ENCODE data around the gene MRPS27. TPM values are rescaled to one million over a fixed set of nuclear protein-coding genes. Genes with fewer than 3 reads are reported as not detected.
A peak's percentile ranks its signal among the peaks of the same experiment; 100 is the strongest.

The MRPS27 gene
- total RNA-seq, 1 donor from 2014 or later, result 37.0 TPM

DNA sequence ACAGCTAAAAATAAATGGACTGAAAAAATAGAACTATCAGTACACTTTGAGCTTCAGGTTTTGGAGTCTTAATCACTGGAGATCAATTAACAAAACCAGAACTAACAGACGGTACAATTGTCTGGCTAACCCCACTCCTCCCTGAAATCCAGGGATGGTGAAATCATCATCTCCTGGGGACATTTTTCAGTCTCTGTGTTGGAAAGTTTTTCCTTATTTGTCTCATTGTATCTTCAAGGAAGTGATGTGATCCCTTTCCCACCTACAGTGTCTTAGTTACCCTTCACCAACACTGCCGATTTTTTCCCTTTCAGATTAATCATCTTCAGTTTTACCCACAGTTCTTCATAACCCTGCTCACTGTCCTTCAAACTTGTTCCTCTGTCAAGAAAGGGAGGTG is 130.9 kb downstream of the MRPS27 start:
- Histone ChIP-seq H3K9me3 (ENCODE audit: insufficient read depth, low read depth, low read length) (no peaks in the 10 kb centered on the region), H4K20me1 (ENCODE audit: insufficient read depth, low read length) (peaks cover 83% of the 10 kb centered on the region), H3K27me3 (ENCODE audit: insufficient read depth, low read length) (no peaks in the 10 kb centered on the region), H3K4me3 (ENCODE audit: insufficient read depth, low read depth, low read length) (no peak overlapping the region), H2AFZ (ENCODE audit: low read depth, low read length) (no peak overlapping the region), H3K79me2 (ENCODE audit: insufficient read depth, low read length) (peaks cover 93% of the 10 kb centered on the region), H3K4me1 (ENCODE audit: insufficient read depth, low read length) (peaks cover 6% of the 10 kb centered on the region), H3K9ac (ENCODE audit: low read length) (no peak overlapping the region), H3K27ac (ENCODE audit: low read depth, low read length) (no peak overlapping the region), H3K36me3 (ENCODE audit: insufficient read depth, low read length) (peaks cover 80% of the 10 kb centered on the region), H3K4me2 (ENCODE audit: low read length) (no peak overlapping the region)
- Mint-ChIP-seq H3K27me3 (ENCODE audit: low read depth, unreplicated experiment) (no peaks in the 10 kb centered on the region), H3K4me3 (ENCODE audit: unreplicated experiment) (no peak overlapping the region), H3K9me3 (ENCODE audit: unreplicated experiment) (peaks cover 5% of the 10 kb centered on the region), H3K4me1 (ENCODE audit: low read depth, unreplicated experiment) (peaks cover 52% of the 10 kb centered on the region), H3K36me3 (ENCODE audit: low read depth, unreplicated experiment) (peaks cover 61% of the 10 kb centered on the region), H3K27ac (ENCODE audit: unreplicated experiment) (peak overlapping the region; percentile 82)
- no peak for TF ChIP-seq EZH2 (IDR thresholded peaks at IDR 0.05; ENCODE audit: insufficient read depth, low read length)
- TF ChIP-seq, protein P1, sequence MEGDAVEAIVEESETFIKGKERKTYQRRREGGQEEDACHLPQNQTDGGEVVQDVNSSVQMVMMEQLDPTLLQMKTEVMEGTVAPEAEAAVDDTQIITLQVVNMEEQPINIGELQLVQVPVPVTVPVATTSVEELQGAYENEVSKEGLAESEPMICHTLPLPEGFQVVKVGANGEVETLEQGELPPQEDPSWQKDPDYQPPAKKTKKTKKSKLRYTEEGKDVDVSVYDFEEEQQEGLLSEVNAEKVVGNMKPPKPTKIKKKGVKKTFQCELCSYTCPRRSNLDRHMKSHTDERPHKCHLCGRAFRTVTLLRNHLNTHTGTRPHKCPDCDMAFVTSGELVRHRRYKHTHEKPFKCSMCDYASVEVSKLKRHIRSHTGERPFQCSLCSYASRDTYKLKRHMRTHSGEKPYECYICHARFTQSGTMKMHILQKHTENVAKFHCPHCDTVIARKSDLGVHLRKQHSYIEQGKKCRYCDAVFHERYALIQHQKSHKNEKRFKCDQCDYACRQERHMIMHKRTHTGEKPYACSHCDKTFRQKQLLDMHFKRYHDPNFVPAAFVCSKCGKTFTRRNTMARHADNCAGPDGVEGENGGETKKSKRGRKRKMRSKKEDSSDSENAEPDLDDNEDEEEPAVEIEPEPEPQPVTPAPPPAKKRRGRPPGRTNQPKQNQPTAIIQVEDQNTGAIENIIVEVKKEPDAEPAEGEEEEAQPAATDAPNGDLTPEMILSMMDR (IDR thresholded peaks at IDR 0.05; ENCODE audit: insufficient read depth, low read depth, low read length), result no peak
- FAIRE-seq, result no peak
- DNase-seq (ENCODE audit: low read depth), result no peak

DNA sequence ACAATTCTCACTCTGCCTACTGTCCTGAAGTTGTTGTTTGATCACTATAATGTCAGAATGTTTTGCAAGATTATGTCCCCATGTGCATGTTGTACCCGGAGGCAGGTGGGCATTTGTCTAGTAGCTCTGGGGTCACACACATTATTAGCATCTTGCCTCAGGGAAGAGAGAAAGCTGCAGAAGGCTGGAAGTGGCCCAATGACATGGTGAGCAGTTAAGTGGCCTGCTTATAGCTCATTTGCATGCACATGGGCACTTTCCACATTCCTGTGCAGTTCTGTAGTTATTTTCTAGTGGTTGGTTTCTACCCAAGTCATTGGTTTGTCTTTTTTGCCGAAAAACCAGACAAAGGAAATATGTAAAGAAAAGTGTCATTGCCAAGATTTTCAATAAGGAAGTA is 131.9 kb downstream of the MRPS27 start:
- Histone ChIP-seq H3K27ac (ENCODE audit: low read depth, low read length) (no peak overlapping the region), H3K4me1 (ENCODE audit: insufficient read depth, low read length) (peaks cover 15% of the 10 kb centered on the region), H3K4me3 (ENCODE audit: insufficient read depth, low read depth, low read length) (no peak overlapping the region), H3K27me3 (ENCODE audit: insufficient read depth, low read length) (no peaks in the 10 kb centered on the region), H3K4me2 (ENCODE audit: low read length) (no peak overlapping the region), H2AFZ (ENCODE audit: low read depth, low read length) (no peak overlapping the region), H3K36me3 (ENCODE audit: insufficient read depth, low read length) (peaks cover 75% of the 10 kb centered on the region), H4K20me1 (ENCODE audit: insufficient read depth, low read length) (peaks cover 83% of the 10 kb centered on the region), H3K9me3 (ENCODE audit: insufficient read depth, low read depth, low read length) (no peaks in the 10 kb centered on the region), H3K79me2 (ENCODE audit: insufficient read depth, low read length) (peaks cover 95% of the 10 kb centered on the region), H3K9ac (ENCODE audit: low read length) (no peak overlapping the region)
- H3K27me3 Mint-ChIP-seq (ENCODE audit: low read depth, unreplicated experiment), result no peaks in the 10 kb centered on the region
- TF ChIP-seq, protein P1 (IDR thresholded peaks at IDR 0.05; ENCODE audit: insufficient read depth, low read depth, low read length), result no peak
- TF ChIP-seq EZH2 (IDR thresholded peaks at IDR 0.05; ENCODE audit: insufficient read depth, low read length), result no peak
- peaks cover 59% of the 10 kb centered on the region for H3K36me3 Mint-ChIP-seq (ENCODE audit: low read depth, unreplicated experiment)
- DNase-seq (ENCODE audit: low read depth) (no peak), FAIRE-seq (no peak)
- H3K4me3 Mint-ChIP-seq (ENCODE audit: unreplicated experiment), result no peak overlapping the region
- H3K4me1 Mint-ChIP-seq (ENCODE audit: low read depth, unreplicated experiment), result peaks cover 53% of the 10 kb centered on the region
- H3K27ac Mint-ChIP-seq (ENCODE audit: unreplicated experiment), result no peak overlapping the region
- peaks cover 5% of the 10 kb centered on the region for H3K9me3 Mint-ChIP-seq (ENCODE audit: unreplicated experiment)

DNA sequence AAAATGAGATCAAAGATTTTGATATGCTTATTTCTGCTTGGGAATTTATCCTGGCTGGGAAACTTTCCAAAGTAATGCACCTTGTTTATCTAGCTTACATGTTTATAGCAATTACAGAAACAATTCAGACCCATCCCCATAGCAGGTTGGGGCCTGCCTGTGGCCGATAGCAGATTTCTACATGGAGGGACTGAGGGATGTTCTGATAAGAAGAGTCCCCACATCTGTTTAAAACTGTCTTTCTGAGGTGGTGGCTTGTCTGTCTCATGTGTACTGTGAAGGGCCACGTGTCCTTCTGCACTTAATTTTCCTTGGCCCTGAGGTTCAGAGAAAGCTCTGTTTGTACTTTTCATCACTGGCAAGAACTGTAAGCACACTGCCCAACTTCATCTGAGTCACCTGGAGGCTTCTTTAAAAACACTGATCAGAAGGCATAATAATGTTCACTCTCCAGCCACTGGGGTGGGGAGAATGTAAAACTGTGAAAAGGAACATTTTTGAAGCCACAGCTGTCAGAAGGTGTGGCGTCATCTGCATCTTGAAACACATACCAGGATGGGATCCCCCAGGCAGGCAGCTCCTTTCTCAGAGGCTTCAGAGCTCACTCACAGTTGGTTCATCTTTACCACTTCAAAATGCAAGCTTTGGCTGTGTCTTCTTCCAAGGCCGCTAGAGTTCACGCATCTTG is 132.5 kb downstream of the MRPS27 start:
- Histone ChIP-seq H3K4me2 (ENCODE audit: low read length) (no peak overlapping the region), H2AFZ (ENCODE audit: low read depth, low read length) (no peak overlapping the region), H3K27me3 (ENCODE audit: insufficient read depth, low read length) (no peaks in the 10 kb centered on the region), H3K4me3 (ENCODE audit: insufficient read depth, low read depth, low read length) (no peak overlapping the region), H3K9me3 (ENCODE audit: insufficient read depth, low read depth, low read length) (no peaks in the 10 kb centered on the region), H4K20me1 (ENCODE audit: insufficient read depth, low read length) (peaks cover 85% of the 10 kb centered on the region), H3K36me3 (ENCODE audit: insufficient read depth, low read length) (peaks cover 69% of the 10 kb centered on the region), H3K79me2 (ENCODE audit: insufficient read depth, low read length) (peaks cover 96% of the 10 kb centered on the region), H3K9ac (ENCODE audit: low read length) (peak overlapping the region; percentile 3), H3K4me1 (ENCODE audit: insufficient read depth, low read length) (peaks cover 22% of the 10 kb centered on the region), H3K27ac (ENCODE audit: low read depth, low read length) (no peak overlapping the region)
- DNase-seq (ENCODE audit: low read depth), result no peak
- peaks cover 5% of the 10 kb centered on the region for H3K9me3 Mint-ChIP-seq (ENCODE audit: unreplicated experiment)
- no peaks in the 10 kb centered on the region for H3K27me3 Mint-ChIP-seq (ENCODE audit: low read depth, unreplicated experiment)
- no peak overlapping the region for H3K27ac Mint-ChIP-seq (ENCODE audit: unreplicated experiment)
- peaks cover 58% of the 10 kb centered on the region for H3K4me1 Mint-ChIP-seq (ENCODE audit: low read depth, unreplicated experiment)
- H3K36me3 Mint-ChIP-seq (ENCODE audit: low read depth, unreplicated experiment), result peaks cover 59% of the 10 kb centered on the region
- H3K4me3 Mint-ChIP-seq (ENCODE audit: unreplicated experiment), result no peak overlapping the region
- no peak for FAIRE-seq
- no peak for TF ChIP-seq EZH2 (IDR thresholded peaks at IDR 0.05; ENCODE audit: insufficient read depth, low read length)
- TF ChIP-seq, protein P1 (IDR thresholded peaks at IDR 0.05; ENCODE audit: insufficient read depth, low read depth, low read length), result no peak
